ENCODE measurements around the gene AKAP8L. TPM values are rescaled to one million over a fixed set of nuclear protein-coding genes. Genes with fewer than 3 reads are reported as not detected.

AKAP8L gene
- total RNA-seq, 1 experiment from 2014 or later, result 231 TPM

DNA sequence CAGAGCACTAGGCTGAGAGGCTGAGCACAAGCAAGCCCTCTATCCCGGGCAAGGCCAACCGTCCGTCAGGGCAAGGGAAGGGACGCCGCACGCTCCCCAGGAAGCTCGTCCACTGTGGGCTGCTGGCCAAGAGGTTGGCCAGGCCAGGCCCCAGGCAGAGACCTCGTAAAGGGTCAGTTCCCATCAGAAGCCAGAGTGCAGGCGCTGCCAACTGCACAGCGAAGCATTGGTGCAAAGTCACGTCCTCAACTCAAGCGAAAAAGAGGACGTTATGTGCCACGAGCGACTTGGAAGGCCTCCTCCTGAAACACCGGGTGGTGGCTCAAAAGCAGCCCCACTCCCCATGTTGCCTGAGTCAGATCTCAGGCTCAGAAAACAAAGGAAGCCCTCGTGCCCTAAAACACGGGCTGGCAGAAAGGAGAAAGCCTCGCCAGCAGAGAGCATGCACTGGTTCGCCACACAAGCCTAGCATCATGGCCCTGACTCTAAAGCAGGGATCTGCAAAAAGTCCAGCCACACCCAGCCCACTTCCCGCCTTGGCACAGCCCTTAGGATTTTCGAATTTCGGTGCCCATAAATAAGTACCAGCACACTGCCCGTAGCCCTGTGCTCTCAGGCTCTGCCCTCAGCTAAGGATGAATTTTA lies 43.9 kb downstream of the AKAP8L start (continued):
- no peak for TF ChIP-seq ZNF425 (CRISPR knock-in tag; conservative IDR thresholded peaks at IDR 0.05)
- TF ChIP-seq FOXP1 (CRISPR knock-in tag; IDR thresholded peaks at IDR 0.05; ENCODE audit: borderline replicate concordance), result no peak
- no peak for TF ChIP-seq JAZF1 (CRISPR knock-in tag; IDR thresholded peaks at IDR 0.05)

- Mint-ChIP-seq H3K36me3 (peaks cover 34% of the 10 kb centered on the region), H3K27me3 (ENCODE audit: low read depth) (no peaks in the 10 kb centered on the region), H3K4me1 (peaks cover 15% of the 10 kb centered on the region), H3K27ac (no peak overlapping the region; the same call in 1 of the 2 replicates), H3K9me3 (no peaks in the 10 kb centered on the region), H3K4me3 (no peak overlapping the region)
- DNase-seq (ENCODE audit: low spot score) (no peak), ATAC-seq (no peak)
- POLR2A ChIA-PET, result no interaction called here
- TF ChIP-seq PRRX2 (CRISPR knock-in tag; IDR thresholded peaks at IDR 0.05) (no peak), MYBL2 (CRISPR knock-in tag; IDR thresholded peaks at IDR 0.05) (no peak), ZNF512 (CRISPR knock-in tag; IDR thresholded peaks at IDR 0.05; ENCODE audit: borderline replicate concordance) (no peak), USF2 (CRISPR knock-in tag; IDR thresholded peaks at IDR 0.05) (no peak)
- TF ChIP-seq, protein P1, sequence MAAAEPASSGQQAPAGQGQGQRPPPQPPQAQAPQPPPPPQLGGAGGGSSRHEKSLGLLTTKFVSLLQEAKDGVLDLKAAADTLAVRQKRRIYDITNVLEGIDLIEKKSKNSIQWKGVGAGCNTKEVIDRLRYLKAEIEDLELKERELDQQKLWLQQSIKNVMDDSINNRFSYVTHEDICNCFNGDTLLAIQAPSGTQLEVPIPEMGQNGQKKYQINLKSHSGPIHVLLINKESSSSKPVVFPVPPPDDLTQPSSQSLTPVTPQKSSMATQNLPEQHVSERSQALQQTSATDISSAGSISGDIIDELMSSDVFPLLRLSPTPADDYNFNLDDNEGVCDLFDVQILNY (CRISPR knock-in tag; IDR thresholded peaks at IDR 0.05), result no peak
- CTCF ChIA-PET, result no interaction called here
These were observed 44.6 kb downstream of the AKAP8L start for GRCh38 chr19:15374105-15374651.

DNA sequence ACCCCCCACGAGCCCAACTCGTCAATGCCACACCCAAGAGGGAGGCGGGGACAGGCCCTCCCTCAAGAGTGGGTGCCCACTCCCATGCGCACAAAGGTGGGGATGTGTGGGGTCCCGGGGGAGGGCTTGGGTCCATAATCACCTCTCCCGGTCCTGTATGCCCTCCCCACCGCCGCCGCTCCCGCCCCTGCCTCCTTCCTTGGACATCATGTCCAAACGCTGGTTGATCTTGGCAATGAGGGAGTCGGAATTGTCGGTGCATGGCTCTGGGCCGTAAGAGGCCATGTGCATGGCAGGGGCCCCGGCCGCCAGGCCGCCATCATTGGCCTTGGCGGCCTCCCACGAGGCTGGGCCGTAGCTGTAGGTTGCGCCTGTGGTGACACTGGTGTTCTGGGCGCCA lies 45.1 kb downstream of the AKAP8L start:
- TF ChIP-seq PRDM15 (CRISPR knock-in tag; IDR thresholded peaks at IDR 0.05) (no peak), NFE2L1 (CRISPR knock-in tag; IDR thresholded peaks at IDR 0.05) (no peak), ZNF219 (CRISPR knock-in tag; IDR thresholded peaks at IDR 0.05; ENCODE audit: borderline replicate concordance) (no peak), ZNF532 (CRISPR knock-in tag; IDR thresholded peaks at IDR 0.05; ENCODE audit: borderline replicate concordance) (no peak), SP1 (CRISPR knock-in tag; conservative IDR thresholded peaks at IDR 0.05) (no peak)
- TF ChIP-seq, protein P2, sequence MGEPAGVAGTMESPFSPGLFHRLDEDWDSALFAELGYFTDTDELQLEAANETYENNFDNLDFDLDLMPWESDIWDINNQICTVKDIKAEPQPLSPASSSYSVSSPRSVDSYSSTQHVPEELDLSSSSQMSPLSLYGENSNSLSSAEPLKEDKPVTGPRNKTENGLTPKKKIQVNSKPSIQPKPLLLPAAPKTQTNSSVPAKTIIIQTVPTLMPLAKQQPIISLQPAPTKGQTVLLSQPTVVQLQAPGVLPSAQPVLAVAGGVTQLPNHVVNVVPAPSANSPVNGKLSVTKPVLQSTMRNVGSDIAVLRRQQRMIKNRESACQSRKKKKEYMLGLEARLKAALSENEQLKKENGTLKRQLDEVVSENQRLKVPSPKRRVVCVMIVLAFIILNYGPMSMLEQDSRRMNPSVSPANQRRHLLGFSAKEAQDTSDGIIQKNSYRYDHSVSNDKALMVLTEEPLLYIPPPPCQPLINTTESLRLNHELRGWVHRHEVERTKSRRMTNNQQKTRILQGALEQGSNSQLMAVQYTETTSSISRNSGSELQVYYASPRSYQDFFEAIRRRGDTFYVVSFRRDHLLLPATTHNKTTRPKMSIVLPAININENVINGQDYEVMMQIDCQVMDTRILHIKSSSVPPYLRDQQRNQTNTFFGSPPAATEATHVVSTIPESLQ (CRISPR knock-in tag; IDR thresholded peaks at IDR 0.05), result no peak
- Mint-ChIP-seq H3K36me3 (peaks cover 38% of the 10 kb centered on the region), H3K27me3 (ENCODE audit: low read depth) (no peaks in the 10 kb centered on the region), H3K4me1 (peaks cover 15% of the 10 kb centered on the region), H3K9me3 (no peaks in the 10 kb centered on the region), H3K4me3 (no peak overlapping the region), H3K27ac (no peak overlapping the region)
- ChIA-PET POLR2A (no interaction called here), CTCF (no interaction called here)
- ATAC-seq (no peak), DNase-seq (ENCODE audit: low spot score) (no peak)
